Left renal pelvis (tissue), 4 donors: ENCODE results near the gene LYRM1. TPM values are rescaled to one million over a fixed set of nuclear protein-coding genes. Genes with fewer than 3 reads are reported as not detected.
"Not testable (repeated sequence)": the region's sequence is repeated elsewhere in the genome, so short reads cannot be mapped to it uniquely, and the experiment has no call there.

Experiments used
- DNase-seq, 4 donors: peaks; one replicate each; pipeline ENCODE4 v3.0.0-alpha.2; 2013; ENCODE audit warnings: low read depth in 4 of 4, low spot score in 3 of 4
- polyA plus RNA-seq, 4 donors: library from polyadenylated mRNA; unstranded; fragments of 120-200 nt; gene quantifications; one replicate each; pipeline ENCODE4 v1.2.1, GENCODE V29; 2013; ENCODE audit not compliant: insufficient read length in 4 of 4

Gene LYRM1
- polyA plus RNA-seq, 4 donors = 30.6 to 49.0 (median 47.4) TPM

GRCh38 chr16:20968765-20969164 lies 68.2 kb downstream of the LYRM1 start:
- DNase-seq = no peak

GRCh38 chr16:20969386-20969785 lies 68.8 kb downstream of the LYRM1 start:
- DNase-seq = no peak

DNA sequence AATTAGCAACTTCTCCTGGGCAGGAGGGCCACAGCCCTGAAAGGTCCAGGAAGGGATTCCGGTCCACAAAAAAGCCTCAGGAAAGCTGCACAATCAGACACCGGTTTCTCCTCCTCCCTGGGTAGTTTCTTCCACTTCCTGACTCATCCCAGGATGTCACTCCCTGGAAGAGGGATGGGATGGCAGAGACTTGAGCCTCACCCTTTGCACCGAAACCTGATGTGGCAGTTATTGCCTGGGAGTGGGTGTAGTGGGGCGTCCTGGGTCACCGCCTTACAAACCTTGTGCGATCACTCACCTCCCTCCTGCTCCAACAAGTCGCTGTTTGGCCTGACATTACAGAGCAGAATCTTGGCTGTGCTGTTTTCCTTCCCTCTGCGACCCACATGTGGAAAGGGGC lies 70.8 kb downstream of the LYRM1 start:
- DNase-seq = peak in 1 of 4 donors; percentile 29

DNA sequence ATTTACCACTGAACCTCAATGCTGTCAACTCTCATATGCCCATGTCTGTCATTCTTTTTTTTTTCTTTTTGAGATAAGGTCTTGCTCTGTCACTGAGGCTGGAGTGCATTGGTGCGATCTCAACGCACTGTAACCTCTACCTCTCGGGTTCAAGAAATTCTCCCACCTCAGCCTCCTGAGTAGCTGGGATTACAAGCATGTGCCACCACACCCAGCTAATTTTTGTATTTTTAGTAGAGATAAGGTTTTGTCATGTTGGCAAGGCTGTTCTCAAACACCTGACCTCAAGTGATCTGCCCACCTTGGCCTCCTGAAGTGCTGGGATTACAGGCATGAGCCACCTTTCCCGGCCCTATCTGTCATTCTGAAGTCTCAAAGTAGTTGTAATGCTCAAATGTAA lies 72.6 kb downstream of the LYRM1 start:
- not testable (repeated sequence) for DNase-seq

Other genes with a start within 250 kb of the LYRM1 start
- 1 to 10 TPM in 1 of 4 donors, under 1 TPM in 3; 0.11 to 2.1 (median 0.58) TPM for gene ACSM1, start 203.1 kb upstream of the LYRM1 start, polyA plus RNA-seq
- 10 to 100 TPM; 64.5 to 81.6 (median 74.2) TPM for gene THUMPD1, start 159.0 kb upstream of the LYRM1 start, polyA plus RNA-seq
- 100 to 1,000 TPM in 2 of 4 donors, 10 to 100 TPM in 2; 25.9 to 107 (median 102) TPM for gene ACSM3, start 136.8 kb upstream of the LYRM1 start, polyA plus RNA-seq
- 10 to 100 TPM; 18.6 to 41.6 (median 33.4) TPM for gene ERI2, start 94.3 kb upstream of the LYRM1 start, polyA plus RNA-seq
- 1 to 10 TPM; 5.5 to 6.7 (median 6.1) TPM for gene REXO5, start 94.2 kb upstream of the LYRM1 start, polyA plus RNA-seq
- 10 to 100 TPM in 1 of 4 donors, 1 to 10 TPM in 3; 7.2 to 11.5 (median 9.6) TPM for gene DCUN1D3, start 413 bp upstream of the LYRM1 start, polyA plus RNA-seq